ENCODE results near the gene MEIOSIN. TPM values are rescaled to one million over a fixed set of nuclear protein-coding genes. Genes with fewer than 3 reads are reported as not detected.

Gene MEIOSIN
- total RNA-seq, 4 donors from 2014 or later: not detected

GRCh38 chr19:45766869-45767346, 33.7 kb downstream of the MEIOSIN start:
- DNase-seq (ENCODE audit: low spot score) (no peak), ATAC-seq (ENCODE audit: low FRiP score) (no peak)
- TF ChIP-seq CTCF (IDR thresholded peaks at IDR 0.05): no peak

- TF ChIP-seq CTCF (IDR thresholded peaks at IDR 0.05): no peak
- ATAC-seq (ENCODE audit: low FRiP score): peak; percentile 34
- peak; percentile 55 for DNase-seq (ENCODE audit: low spot score)
Measured at GRCh38 chr19:45767410-45767880, 34.2 kb downstream of the MEIOSIN start.

- ATAC-seq (ENCODE audit: low FRiP score) (no peak), DNase-seq (ENCODE audit: low spot score) (no peak)
- TF ChIP-seq CTCF (IDR thresholded peaks at IDR 0.05): no peak
Measured at GRCh38 chr19:45767881-45768654, 34.8 kb downstream of the MEIOSIN start.

- no peak for TF ChIP-seq CTCF (IDR thresholded peaks at IDR 0.05)
Measured at GRCh38 chr19:45768655-45768983, 35.4 kb downstream of the MEIOSIN start.

GRCh38 chr19:45768984-45769782, 35.9 kb downstream of the MEIOSIN start, which contains the start of gene SIX5:
Gene SIX5 (minus strand): TSS chr19:45769252. CDS start chr19:45768844, 408 bp downstream.
- ATAC-seq (ENCODE audit: low FRiP score): peak; percentile 61
- DNase-seq (ENCODE audit: low spot score): peak; percentile 96
- no peak for TF ChIP-seq CTCF (IDR thresholded peaks at IDR 0.05)

More at GRCh38 chr19:45768655-45768983, 35.4 kb downstream of the MEIOSIN start:
- ATAC-seq (ENCODE audit: low FRiP score): no peak
- no peak for DNase-seq (ENCODE audit: low spot score)

- no peak for TF ChIP-seq CTCF (IDR thresholded peaks at IDR 0.05)
- ATAC-seq (ENCODE audit: low FRiP score) (no peak), DNase-seq (ENCODE audit: low spot score) (no peak)
Measured at GRCh38 chr19:45769821-45770191, 36.6 kb downstream of the MEIOSIN start.

Data from omental fat pad (tissue), 4 donors.